Femur (tissue), 1 donor: Measurements from ENCODE around the gene AOAH.

Source experiments
- DNase-seq: peaks from one replicate; pipeline ENCODE4 v3.0.0-alpha.2; 2017

AOAH gene

DNA sequence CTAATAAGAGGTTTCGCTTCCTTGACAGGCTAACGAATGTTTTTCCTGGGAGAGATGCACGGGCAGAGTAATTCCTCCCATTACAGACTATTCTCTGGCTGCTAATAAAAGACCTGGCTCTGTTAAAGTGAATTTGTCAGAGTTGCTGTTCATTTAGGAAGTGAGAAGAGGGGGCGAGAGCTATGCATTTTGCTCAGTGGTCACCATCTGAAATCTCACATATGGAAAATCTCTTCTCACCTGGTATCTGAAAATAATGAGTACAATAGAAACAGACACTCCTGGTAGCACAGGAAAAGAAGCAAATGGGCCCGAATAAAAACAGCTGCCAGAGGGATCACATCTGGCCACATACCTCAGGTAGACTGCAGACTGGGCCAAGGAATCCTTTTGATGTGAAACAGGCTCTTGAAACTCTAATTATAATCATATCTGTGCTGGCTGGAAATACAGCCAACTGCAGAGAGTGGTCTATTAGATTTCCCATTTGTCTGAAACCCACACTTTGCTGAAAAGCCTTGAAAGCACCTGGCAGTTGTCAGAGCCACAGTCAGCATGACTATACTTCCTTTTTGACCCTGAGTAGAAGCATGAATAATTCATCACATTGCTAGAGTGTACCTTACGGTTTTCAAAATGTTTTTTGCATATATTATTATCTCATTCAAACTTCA, 33.6 kb downstream of the AOAH start:
- DNase-seq, result no peak

- DNase-seq, result no peak
Observed at GRCh38 chr7:36690041-36690440, 34.3 kb downstream of the AOAH start.

DNA sequence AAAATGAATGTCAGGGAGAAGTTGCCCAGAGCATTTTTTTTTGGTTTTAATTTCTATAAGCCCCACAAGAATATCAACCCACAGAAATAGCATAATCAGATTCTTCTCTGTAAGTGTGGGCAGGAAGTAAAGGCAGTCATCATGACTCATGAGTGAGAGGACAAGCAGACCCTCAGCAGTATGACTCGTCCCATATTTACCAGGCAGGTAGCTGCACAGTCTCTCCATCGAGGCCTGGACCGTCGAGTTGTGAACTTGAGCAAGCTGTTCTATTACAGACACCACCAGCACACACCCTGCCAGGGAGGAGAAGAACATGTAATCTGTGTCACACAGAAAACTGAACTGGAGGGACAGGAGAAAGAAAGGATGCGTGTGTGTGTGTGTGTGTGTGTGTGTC, 37.8 kb downstream of the AOAH start:
- DNase-seq, result no peak

GRCh38 chr7:36684954-36685353, 39.3 kb downstream of the AOAH start:
- DNase-seq, result no peak

DNA sequence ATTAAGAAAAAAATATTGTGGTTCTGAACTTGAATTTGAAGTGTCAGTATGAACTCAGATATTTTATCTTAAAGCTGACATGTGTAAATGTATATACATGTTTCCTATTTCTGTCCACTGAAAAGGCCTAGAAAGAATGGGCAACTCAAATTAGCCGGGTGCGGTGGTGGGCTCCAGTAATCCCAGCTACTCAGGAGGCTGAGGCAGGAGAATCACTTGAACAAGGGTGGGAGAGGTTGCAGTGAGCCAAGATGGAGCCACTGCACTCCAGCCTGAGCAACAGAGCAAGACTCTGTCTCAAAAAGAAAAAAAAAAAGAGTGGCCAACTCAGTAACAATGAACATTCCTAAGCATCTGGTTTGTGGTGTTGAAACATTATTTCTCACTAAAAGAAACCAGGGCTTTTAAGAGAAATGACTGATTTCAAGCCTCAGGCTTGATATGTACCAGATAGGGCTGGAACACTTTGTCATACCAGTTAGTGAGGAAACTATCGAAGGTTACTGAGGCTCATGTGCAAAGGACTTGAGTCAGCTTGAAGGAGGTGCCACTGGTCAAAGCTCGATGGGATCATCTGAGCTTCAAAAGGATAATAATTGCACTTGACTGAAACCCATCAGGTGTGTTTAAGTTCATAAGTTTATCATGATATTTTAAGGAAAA, 40.5 kb downstream of the AOAH start:
- DNase-seq, result no peak

- no peak for DNase-seq
Observed at GRCh38 chr7:36683111-36683510, 41.2 kb downstream of the AOAH start.

- no peak for DNase-seq
Observed at GRCh38 chr7:36682102-36682501, 42.2 kb downstream of the AOAH start.

DNA sequence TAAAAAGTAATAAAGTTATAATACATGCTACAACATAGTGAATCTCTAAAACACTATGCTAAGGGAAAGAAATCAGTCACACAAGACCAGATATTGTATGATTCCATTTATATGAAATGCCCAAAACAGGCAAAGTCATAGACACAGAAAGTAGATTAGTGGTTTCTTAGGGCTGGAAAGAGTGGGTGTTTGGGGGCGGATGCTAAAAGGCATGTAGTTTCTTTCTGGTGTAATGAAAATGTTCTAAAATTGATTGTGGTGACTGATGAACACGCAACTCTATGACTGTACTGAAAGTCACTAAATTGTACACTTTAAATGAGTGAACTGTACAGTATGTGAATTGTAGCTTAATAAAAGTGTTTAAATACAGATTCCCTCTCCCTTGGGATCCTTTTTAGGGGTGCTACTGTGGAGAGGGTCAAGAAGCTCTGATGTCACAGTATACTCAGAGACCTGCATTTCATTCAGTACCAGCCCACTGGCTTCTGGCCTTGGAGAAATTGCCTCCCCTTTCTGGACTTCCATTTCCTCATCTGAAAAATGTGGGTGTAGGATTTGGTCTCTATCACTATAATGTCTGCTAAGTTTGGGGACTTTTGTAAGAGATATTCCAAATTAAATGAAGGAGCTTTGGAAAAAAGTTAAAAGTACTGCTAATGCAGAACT, 46.4 kb downstream of the AOAH start:
- no peak for DNase-seq

DNA sequence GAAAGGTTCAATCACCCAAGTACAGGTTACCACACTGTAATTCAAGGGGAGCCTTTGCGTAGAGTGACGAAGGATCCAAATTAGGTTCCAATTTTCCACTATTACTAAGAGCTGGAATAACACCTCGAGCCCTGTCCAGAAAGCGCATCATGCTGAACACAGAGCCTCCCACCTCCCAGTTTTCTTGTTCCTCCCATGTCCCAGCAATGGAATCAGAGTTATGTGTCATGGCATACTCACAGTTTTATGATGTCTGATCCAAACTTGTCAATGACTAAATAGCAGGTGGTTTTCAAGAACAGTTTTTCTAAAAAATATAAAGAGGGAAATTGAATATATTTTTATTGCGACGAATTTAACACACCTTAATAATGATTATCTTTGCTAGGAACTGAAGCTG, 50.6 kb downstream of the AOAH start:
- DNase-seq, result no peak

DNA sequence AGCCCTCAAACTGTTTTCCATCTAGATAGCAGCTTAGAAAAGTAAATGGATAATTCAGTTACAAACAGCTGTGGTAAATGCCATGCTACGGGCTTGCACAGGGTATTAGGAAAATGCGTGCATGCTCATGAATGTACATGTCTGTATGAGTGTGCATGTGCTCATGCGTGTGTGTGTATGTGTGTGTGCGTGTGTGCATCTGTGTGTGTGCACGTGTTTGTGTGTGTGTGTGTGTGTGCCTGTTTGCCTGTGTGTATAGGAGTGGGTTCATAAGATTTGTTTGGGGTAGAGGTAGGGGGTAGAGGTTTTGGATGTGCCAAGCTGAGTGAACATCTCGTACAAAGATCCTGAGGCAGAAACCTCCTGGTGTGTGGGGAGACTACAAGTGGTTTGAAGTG, 52.9 kb downstream of the AOAH start:
- no peak for DNase-seq

DNA sequence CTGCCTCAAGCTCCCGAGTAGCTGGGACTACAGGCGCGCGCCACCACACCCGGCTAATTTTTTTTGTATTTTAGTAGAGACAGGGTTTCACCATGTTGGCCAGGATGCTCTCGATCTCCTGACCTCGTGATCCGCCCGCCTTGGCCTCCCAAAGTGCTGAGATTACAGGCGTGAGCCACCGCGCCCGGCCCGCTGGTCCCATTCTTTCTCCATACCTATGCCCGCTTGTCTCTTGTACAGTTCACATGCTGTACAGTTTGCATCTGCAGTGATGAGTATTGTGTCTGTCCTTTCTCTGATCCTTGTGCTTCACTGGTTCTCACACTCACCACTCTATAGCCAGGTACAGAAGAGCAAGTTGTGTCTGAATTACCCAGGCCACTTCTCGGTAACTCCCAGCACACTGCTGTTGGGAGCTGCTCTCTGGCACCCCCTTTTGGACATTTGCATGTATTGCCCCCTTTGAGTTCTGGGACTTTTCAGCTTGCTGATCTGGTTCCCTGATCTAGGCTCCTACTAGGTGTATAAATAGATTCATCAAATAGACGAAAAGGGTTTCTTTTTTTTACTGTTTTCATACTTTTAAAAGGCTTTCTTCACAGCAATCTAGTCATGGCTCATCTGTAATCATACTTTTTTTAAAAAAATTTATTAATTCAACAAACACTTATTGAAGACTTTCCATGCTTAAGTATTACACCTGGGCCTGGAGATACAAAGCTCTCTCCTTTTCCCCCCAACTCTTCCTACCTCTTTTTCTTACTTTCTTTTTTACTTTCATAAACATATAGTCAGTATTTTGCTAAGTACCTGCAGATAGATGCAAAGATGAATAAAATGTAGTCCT, 53.5 kb downstream of the AOAH start:
- peak; percentile 54 for DNase-seq

DNA sequence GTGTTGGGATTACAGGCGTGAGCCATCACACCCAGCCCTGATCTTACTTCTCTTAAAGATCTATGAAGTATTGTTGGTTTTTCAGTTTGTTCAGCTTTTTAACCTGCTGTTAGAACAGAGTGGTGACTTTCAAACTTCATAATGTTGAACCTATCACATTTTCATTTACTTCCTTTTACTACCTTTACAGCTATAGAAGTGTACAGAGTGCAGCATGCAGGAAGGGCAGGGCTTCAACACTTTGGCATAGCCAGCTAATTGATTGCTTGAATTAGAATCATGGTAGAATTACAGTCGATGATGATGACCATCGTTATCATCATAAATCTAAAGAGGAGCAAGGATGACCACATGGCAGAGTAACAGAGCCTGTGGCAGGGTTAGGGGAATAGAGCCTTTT, 55.5 kb downstream of the AOAH start:
- DNase-seq, result no peak

DNA sequence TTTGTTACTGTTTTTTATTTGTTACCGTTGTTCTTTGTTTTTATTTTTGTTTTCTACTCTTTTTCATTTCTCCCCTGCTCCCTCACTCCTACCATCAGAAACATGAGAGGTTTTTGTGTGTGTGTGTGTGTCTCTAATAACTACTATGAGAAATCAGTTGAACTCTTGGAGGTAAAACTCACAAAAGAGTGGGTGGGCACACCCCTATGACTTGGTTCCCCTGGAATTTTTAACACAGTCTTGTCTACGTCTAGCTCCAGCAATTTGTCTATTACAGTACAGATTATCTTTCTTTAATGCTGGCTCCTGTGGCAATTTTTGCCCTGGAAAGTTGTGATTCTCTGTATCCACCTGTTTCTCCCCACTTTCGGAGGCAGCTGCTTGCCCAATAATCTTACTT, 56.2 kb downstream of the AOAH start:
- no peak for DNase-seq

DNA sequence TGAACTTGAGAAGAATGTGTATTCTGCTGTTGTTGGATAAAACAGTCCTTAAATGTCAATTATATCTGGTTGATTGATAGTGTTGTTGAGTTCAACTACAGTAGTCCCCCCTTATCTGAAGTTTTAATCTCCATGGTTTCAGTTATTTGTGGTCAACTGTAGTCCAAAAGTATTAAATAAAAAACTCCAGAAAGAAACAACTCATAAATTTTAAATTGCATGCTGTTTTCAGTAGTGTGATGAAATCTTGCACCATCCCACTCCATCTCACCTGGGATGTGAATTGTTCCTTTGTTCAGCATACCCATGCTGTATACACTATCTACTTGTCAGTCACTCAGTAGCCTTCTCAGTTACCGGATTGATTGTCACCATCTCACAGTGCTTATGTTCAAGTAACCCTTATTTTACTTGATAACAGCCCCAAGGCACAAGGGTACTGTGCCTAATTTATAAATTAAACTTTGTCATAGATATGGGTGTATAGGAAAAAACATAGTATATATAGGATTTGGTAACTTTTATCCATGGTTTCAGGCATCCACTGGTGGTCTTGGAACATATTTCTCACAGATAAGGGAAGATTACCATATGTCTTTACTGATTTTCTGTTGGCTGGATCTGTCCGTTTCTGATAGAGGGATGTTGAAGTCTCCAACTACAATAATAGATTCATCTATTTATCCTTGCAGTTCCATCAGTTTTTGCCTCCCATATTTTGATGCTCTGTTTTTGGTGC, 57.1 kb downstream of the AOAH start:
- no peak for DNase-seq

DNA sequence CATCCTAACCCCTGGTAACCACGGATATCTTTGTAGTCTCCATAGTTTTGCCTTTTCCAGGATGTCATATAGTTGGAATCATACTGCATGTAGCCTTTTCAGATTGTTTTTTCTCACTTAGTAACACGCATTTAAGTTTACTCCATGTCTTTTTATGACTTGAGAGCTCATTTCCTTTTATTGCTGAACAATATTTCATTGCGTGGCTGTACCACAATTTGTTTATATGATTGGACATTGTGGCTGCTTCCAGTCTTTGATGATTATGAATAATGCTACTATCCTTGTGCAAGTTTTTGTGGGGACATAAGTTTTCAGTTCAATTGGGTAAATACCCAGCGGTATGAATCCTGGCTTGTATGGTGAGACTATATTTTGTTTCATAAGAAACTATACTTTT, 60.8 kb downstream of the AOAH start:
- DNase-seq, result no peak

- DNase-seq, result no peak
Observed at GRCh38 chr7:36661135-36661840, 63.0 kb downstream of the AOAH start.

- DNase-seq, result no peak
Observed at GRCh38 chr7:36659638-36660341, 64.5 kb downstream of the AOAH start.

DNA sequence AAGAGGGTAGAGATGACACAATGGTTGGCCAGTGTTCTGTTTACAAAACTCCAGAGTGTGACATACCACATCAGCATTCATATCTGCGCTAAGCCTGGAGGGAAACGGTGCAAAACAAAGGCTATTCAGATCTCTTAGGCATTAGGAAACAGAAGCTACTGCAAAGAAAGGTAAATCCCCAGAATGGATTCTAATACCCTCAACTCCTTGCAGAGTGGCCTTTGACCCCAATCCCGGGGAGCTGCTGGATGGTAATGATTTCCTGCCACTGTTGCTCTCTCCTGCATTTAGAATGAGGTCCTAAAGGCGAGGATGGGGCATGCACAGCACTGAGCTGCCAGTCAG, 65.2 kb downstream of the AOAH start:
- DNase-seq, result no peak

GRCh38 chr7:36658335-36659171, 65.7 kb downstream of the AOAH start:
- no peak for DNase-seq

- DNase-seq, result no peak
Observed at GRCh38 chr7:36657036-36657660, 67.1 kb downstream of the AOAH start.
